Body of pancreas (tissue), 4 donors: Measurements from ENCODE around the gene CEP19. TPM values are rescaled to one million over a fixed set of nuclear protein-coding genes. Genes with fewer than 3 reads are reported as not detected.

ENCODE experiments used
- ATAC-seq: fragments of 150-250 bp; one replicate; pipeline ENCODE4 v1.9.1; 2016
- DNase-seq, 4 donors: peaks; one replicate each; pipeline ENCODE4 v3.0.0-alpha.2; 2019
- H3K27ac ChIP-seq, 4 donors: fragments of 200-600 bp; sonication (generic); 1 replicate in 3 of 4; 2 replicates in 1 of 4; pipeline versions ENCODE4 v1.5.1 to v1.6.1; 2016 to 2019; ENCODE audit warnings: mild to moderate bottlenecking in 1 of 4, mixed read lengths in 1 of 4, moderate library complexity in 1 of 4
- H3K27me3 ChIP-seq, 2 donors: fragments of 200-600 bp; sonication (generic); one replicate each; pipeline ENCODE4 v1.6.0; 2016; ENCODE audit warnings: mild to moderate bottlenecking in 1 of 2
- H3K36me3 ChIP-seq, 2 donors: fragments of 200-600 bp; sonication (generic); replicated peaks in 1 of 2; 2 replicates each; pipeline ENCODE4 v1.5.1; 2016; ENCODE audit warnings: low read depth in 2 of 2; ENCODE audit not compliant: insufficient read depth in 1 of 2
- H3K4me1 ChIP-seq: fragments of 200-600 bp; sonication (generic); one replicate; pipeline ENCODE4 v1.6.0; 2016
- H3K4me3 ChIP-seq, 2 donors: fragments of 200-600 bp; sonication (generic); 1 replicate in 1 of 2; 2 replicates in 1 of 2; pipeline ENCODE4 v1.5.1; 2016 to 2019
- H3K9me3 ChIP-seq, 3 donors: fragments of 200-600 bp; sonication (generic); 1 replicate in 2 of 3; 2 replicates in 1 of 3; pipeline ENCODE4 v1.5.1; 2016
- POLR2A ChIP-seq, 3 donors: fragments of 450-650 bp; IDR thresholded peaks; one replicate each; pipeline ENCODE4 v1.6.1; 2016; ENCODE audit warnings: antibody characterized with exemption in 3 of 3, mild to moderate bottlenecking in 2 of 3
- WGBS, 2 donors: methylation state at CpG; one replicate each; pipeline ENCODE4 v1.1.5; 2017; 5-methylcytosine and 5-hydroxymethylcytosine counted together
- intact Hi-C: fragments of 100-400 bp; cut with DNase I; formaldehyde crosslinking; loops from one replicate; pipeline ENCODE4 v1.15.1; 2023
- small RNA-seq: library from RNA; depleted of rRNA; stranded (forward); fragments of <200 nt; gene quantifications from one replicate; pipeline ENCODE3, GENCODE V24; 2016
- total RNA-seq, 2 donors: library from RNA; depleted of rRNA; stranded (reverse); fragments of >200 nt; gene quantifications; one replicate each; pipeline ENCODE4 v1.1.0, GENCODE V29; 2016
- TF ChIP-seq, protein P1 (sequence below), 7 experiments: fragments of 450-650 bp in 4 of 7; fragments of 200-600 bp in 3 of 7; sonication (generic) in 3 of 7; IDR thresholded peaks; one replicate each; pipeline ENCODE4 v1.5.1; 2016 to 2019; ENCODE audit warnings: antibody characterized with exemption in 7 of 7

Gene CEP19
- total RNA-seq, 2 donors from 2014 or later = 0.78 TPM; not detected in 1

DNA sequence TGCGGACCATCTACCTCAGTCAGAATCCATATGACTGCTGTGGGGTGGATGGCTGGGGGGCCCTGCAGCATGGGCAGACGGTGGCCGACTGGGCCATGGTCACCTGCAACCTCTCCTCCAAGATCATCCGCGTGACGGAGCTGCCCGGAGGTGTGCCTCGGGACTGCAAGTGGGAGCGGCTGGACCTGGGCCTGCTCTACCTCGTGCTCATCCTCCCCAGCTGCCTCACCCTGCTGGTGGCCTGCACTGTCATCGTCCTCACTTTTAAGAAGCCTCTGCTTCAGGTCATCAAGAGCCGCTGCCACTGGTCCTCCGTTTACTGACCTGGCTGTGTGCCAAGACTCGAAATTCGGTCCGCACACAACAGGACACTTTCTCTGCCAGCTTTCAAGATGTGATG lies 50.6 kb downstream of the CEP19 start:
- H3K4me1 ChIP-seq = peaks cover 9% of the 10 kb centered on the region
- H3K9me3 ChIP-seq = no peaks in the 10 kb centered on the region
- H3K36me3 ChIP-seq = no peaks in the 10 kb centered on the region
- H3K4me3 ChIP-seq = no peak overlapping the region
- DNase-seq = no peak
- no peak for ATAC-seq
- no peak overlapping the region for H3K27ac ChIP-seq
- TF ChIP-seq, protein P1, sequence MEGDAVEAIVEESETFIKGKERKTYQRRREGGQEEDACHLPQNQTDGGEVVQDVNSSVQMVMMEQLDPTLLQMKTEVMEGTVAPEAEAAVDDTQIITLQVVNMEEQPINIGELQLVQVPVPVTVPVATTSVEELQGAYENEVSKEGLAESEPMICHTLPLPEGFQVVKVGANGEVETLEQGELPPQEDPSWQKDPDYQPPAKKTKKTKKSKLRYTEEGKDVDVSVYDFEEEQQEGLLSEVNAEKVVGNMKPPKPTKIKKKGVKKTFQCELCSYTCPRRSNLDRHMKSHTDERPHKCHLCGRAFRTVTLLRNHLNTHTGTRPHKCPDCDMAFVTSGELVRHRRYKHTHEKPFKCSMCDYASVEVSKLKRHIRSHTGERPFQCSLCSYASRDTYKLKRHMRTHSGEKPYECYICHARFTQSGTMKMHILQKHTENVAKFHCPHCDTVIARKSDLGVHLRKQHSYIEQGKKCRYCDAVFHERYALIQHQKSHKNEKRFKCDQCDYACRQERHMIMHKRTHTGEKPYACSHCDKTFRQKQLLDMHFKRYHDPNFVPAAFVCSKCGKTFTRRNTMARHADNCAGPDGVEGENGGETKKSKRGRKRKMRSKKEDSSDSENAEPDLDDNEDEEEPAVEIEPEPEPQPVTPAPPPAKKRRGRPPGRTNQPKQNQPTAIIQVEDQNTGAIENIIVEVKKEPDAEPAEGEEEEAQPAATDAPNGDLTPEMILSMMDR (IDR thresholded peaks at IDR 0.05) = no peak
- TF ChIP-seq POLR2A (IDR thresholded peaks at IDR 0.05) = no peak
- no peaks in the 10 kb centered on the region for H3K27me3 ChIP-seq
- WGBS, 2 donors = 61 to 74% methylated on average over 6 to 16 of the region's 16 CpGs
- intact Hi-C loops = no loop called here

DNA sequence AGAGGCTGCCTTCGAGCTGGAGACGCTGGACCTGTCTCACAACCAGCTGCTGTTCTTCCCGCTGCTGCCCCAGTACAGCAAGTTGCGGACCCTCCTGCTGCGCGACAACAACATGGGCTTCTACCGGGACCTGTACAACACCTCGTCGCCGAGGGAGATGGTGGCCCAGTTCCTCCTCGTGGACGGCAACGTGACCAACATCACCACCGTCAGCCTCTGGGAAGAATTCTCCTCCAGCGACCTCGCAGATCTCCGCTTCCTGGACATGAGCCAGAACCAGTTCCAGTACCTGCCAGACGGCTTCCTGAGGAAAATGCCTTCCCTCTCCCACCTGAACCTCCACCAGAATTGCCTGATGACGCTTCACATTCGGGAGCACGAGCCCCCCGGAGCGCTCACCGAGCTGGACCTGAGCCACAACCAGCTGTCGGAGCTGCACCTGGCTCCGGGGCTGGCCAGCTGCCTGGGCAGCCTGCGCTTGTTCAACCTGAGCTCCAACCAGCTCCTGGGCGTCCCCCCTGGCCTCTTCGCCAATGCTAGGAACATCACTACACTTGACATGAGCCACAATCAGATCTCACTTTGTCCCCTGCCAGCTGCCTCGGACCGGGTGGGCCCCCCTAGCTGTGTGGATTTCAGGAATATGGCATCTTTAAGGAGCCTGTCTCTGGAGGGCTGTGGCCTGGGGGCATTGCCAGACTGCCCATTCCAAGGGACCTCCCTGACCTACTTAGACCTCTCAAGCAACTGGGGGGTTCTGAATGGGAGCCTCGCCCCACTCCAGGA lies 51.5 kb downstream of the CEP19 start:
- no peaks in the 10 kb centered on the region for H3K36me3 ChIP-seq
- H3K4me1 ChIP-seq = peaks cover 9% of the 10 kb centered on the region
- whole genome bisulfite sequencing, 2 donors = 6 to 12% methylated on average over 14 to 32 of the region's 32 CpGs
- H3K9me3 ChIP-seq = no peaks in the 10 kb centered on the region
- no peak overlapping the region for H3K27ac ChIP-seq
- ATAC-seq (peak; percentile 59), DNase-seq (peak; percentile 60 to 81 (median 74))
- no peaks in the 10 kb centered on the region for H3K27me3 ChIP-seq
- intact Hi-C loops = no loop called here
- TF ChIP-seq POLR2A (IDR thresholded peaks at IDR 0.05) = no peak
- TF ChIP-seq, protein P1 (IDR thresholded peaks at IDR 0.05) = no peak
- H3K4me3 ChIP-seq = no peak overlapping the region

DNA sequence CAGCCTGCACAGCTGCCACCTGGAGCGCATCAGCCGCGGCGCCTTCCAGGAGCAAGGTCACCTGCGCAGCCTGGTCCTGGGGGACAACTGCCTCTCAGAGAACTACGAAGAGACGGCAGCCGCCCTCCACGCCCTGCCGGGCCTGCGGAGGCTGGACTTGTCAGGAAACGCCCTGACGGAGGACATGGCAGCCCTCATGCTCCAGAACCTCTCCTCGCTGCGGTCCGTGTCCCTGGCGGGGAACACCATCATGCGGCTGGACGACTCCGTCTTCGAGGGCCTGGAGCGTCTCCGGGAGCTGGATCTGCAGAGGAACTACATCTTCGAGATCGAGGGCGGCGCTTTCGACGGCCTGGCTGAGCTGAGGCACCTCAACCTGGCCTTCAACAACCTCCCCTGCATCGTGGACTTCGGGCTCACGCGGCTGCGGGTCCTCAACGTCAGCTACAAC lies 52.1 kb downstream of the CEP19 start:
- Histone ChIP-seq H3K27ac (no peak overlapping the region), H3K27me3 (no peaks in the 10 kb centered on the region), H3K36me3 (no peaks in the 10 kb centered on the region), H3K4me3 (no peak overlapping the region), H3K4me1 (peaks cover 9% of the 10 kb centered on the region), H3K9me3 (no peaks in the 10 kb centered on the region)
- ATAC-seq = no peak
- WGBS, 2 donors = 93% methylated on average over 35 of the region's 35 CpGs; no CpG with 5 or more reads in 1 of the 2 donors
- intact Hi-C loops = no loop called here
- TF ChIP-seq POLR2A (IDR thresholded peaks at IDR 0.05) = no peak
- TF ChIP-seq, protein P1 (IDR thresholded peaks at IDR 0.05) = no peak
- DNase-seq = no peak

Small RNA genes within 50 kb of the gene (small RNA-seq; reads per million reads assigned to genes)
- gene RNU4-89P (not detected), gene RNU6-646P (not detected)

Other genes with a start within 250 kb of the CEP19 start
- 1 to 10 TPM; 7.0 to 8.9 TPM for gene RNF168, start 208.5 kb downstream of the CEP19 start, total RNA-seq
- not detected for gene SMCO1, start 196.9 kb downstream of the CEP19 start, total RNA-seq
- 1 to 10 TPM in 1 of 2 donors, under 1 TPM in 1; 0.66 to 4.2 TPM for gene WDR53, start 143.7 kb downstream of the CEP19 start, total RNA-seq
- 1 to 10 TPM; 1.3 to 4.4 TPM for gene FBXO45, start 143.6 kb downstream of the CEP19 start, total RNA-seq
- gene NRROS, start 72.6 kb downstream of the CEP19 start, total RNA-seq = 1 to 10 TPM in 1 of 2 donors, under 1 TPM in 1; 0.66 to 1.8 TPM
- gene PIGX, start 127 bp upstream of the CEP19 start, total RNA-seq = 10 to 100 TPM; 16.6 to 41.5 TPM
- gene PAK2, start 27.6 kb upstream of the CEP19 start, total RNA-seq = 10 to 100 TPM; 27.5 to 28.3 TPM
- 10 to 100 TPM; 13.2 to 46.8 TPM for gene SENP5, start 155.7 kb upstream of the CEP19 start, total RNA-seq
- gene NCBP2, start 230.3 kb upstream of the CEP19 start, total RNA-seq = 10 to 100 TPM in 1 of 2 donors, 1 to 10 TPM in 1; 6.9 to 19.5 TPM